Spinal cord (tissue), 10 donors: Measurements from ENCODE around the gene HCLS1. TPM values are rescaled to one million over a fixed set of nuclear protein-coding genes. Genes with fewer than 3 reads are reported as not detected.

ENCODE experiments used
- DNase-seq, 6 donors: peaks; one replicate each; pipeline versions ENCODE4 v3.0.0 to v3.0.0-alpha.2; 2013 to 2015; ENCODE audit warnings: low spot score in 6 of 6, low read depth in 4 of 6
- H3K27ac ChIP-seq: one replicate; pipeline ENCODE4 v1.5.1; 2013; ENCODE audit warnings: low read depth, low read length, control low read depth
- H3K27me3 ChIP-seq: one replicate; pipeline ENCODE4 v1.6.1; 2013; ENCODE audit warnings: low read length; ENCODE audit not compliant: control insufficient read depth, insufficient read depth
- H3K36me3 ChIP-seq: one replicate; pipeline ENCODE4 v1.6.1; 2013; ENCODE audit warnings: low read length; ENCODE audit not compliant: control insufficient read depth, insufficient read depth
- H3K4me1 ChIP-seq: one replicate; pipeline ENCODE4 v1.6.1; 2013; ENCODE audit warnings: low read length; ENCODE audit not compliant: control insufficient read depth, insufficient read depth
- H3K4me3 ChIP-seq: one replicate; pipeline ENCODE4 v1.5.1; 2013; ENCODE audit warnings: low read depth, low read length, control low read depth
- H3K9me3 ChIP-seq: one replicate; pipeline ENCODE4 v1.6.1; 2013; ENCODE audit warnings: low read length; ENCODE audit not compliant: control insufficient read depth, insufficient read depth
- WGBS: methylation state at CpG from one replicate; pipeline ENCODE4 v1.1.5; 2013; ENCODE audit warnings: missing lambda C conversion rate; ENCODE audit not compliant: insufficient coverage; 5-methylcytosine and 5-hydroxymethylcytosine counted together
- polyA plus RNA-seq, 2 donors: library from polyadenylated mRNA; unstranded; fragments of 120-200 nt; gene quantifications; one replicate each; pipeline ENCODE4 v1.2.1, GENCODE V29; 2013; ENCODE audit not compliant: insufficient read length in 2 of 2
- total RNA-seq, 2 donors: library from RNA; depleted of rRNA in 1 of 2; stranded (reverse); fragments of 120-200 nt in 1 of 2; fragments of >200 nt in 1 of 2; gene quantifications; one replicate each; pipeline versions ENCODE4 v1.2.3 to v1.2.4, GENCODE V29; 2013 to 2014
- donor health status: healthy.

HCLS1 gene
- total and polyA plus RNA-seq, 4 donors = 7.7 to 12.0 (median 9.1) TPM

DNA sequence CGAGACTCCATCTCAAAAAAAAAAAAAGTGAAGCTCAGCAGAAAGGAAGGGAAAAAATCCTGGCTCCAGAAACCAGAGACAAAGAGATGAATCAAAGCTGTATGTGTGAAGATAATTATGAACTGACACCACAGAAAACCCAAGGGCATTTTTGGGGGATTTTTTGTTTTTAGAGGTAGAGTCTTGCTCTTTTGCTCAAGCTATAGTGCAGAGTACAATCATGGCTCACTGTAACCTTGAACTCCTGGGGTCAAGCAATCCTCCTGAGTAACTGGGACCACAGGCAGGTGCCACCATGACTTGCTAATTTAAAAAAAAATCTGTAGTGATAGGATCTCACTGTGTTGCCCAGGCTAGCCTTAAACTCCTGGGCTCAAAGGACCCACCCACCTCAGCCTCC lies 22.8 kb downstream of the HCLS1 start:
- H3K36me3 ChIP-seq = no peaks in the 10 kb centered on the region
- H3K9me3 ChIP-seq = peaks cover 2% of the 10 kb centered on the region
- DNase-seq = no peak
- no peaks in the 10 kb centered on the region for H3K4me1 ChIP-seq
- no peak overlapping the region for H3K4me3 ChIP-seq
- WGBS = 86% methylated on average over 1 of the region's 1 CpG
- no peaks in the 10 kb centered on the region for H3K27me3 ChIP-seq
- no peak overlapping the region for H3K27ac ChIP-seq

DNA sequence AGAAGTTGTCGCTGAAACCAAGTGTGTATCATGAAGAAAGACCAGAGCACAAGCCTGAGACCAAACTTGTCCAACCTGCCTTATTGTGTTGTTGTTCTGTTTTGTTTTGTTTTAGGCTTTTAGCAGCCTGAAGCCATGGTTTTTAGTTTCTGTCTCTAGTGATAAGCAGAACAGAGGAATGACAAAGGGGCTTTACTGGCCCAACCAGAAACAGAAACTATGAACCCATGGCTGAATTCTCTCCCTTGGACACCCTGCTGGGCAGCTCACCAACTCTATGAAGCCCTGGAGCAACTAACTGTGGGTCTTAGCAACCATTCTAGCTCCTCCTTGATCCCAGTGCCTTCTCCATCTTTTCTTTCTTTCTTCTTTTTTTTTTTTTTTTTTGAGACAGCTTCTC lies 30.3 kb downstream of the HCLS1 start:
- H3K36me3 ChIP-seq = no peaks in the 10 kb centered on the region
- no peak overlapping the region for H3K4me3 ChIP-seq
- no peaks in the 10 kb centered on the region for H3K27me3 ChIP-seq
- WGBS = 88% methylated on average over 1 of the region's 1 CpG
- DNase-seq = no peak
- H3K27ac ChIP-seq = no peak overlapping the region
- H3K9me3 ChIP-seq = peaks cover 2% of the 10 kb centered on the region
- no peaks in the 10 kb centered on the region for H3K4me1 ChIP-seq

DNA sequence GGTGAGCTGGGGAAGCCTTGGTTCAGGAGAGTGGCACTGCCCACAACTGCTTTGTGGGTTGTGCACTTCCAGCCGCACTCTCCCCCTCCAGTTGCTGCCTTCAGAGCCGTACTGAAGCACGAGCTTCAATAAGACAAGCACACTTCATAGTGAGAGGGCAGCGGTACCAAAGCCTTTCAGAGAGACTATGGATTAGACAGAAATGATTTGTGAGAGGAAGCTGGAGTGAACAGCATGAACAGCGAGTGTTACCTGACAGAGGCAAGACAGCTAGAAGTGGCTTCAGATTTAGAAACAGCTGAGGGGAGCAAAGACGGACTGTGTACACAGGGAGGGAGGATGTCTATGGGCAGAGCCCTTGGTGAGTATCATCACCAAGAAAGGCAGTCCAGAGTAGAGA lies 31.1 kb downstream of the HCLS1 start:
- no peaks in the 10 kb centered on the region for H3K27me3 ChIP-seq
- H3K4me1 ChIP-seq = no peaks in the 10 kb centered on the region
- no peak for DNase-seq
- no peaks in the 10 kb centered on the region for H3K36me3 ChIP-seq
- 77% methylated on average over 2 of the region's 6 CpGs for WGBS
- H3K27ac ChIP-seq = no peak overlapping the region
- peaks cover 2% of the 10 kb centered on the region for H3K9me3 ChIP-seq
- H3K4me3 ChIP-seq = no peak overlapping the region

DNA sequence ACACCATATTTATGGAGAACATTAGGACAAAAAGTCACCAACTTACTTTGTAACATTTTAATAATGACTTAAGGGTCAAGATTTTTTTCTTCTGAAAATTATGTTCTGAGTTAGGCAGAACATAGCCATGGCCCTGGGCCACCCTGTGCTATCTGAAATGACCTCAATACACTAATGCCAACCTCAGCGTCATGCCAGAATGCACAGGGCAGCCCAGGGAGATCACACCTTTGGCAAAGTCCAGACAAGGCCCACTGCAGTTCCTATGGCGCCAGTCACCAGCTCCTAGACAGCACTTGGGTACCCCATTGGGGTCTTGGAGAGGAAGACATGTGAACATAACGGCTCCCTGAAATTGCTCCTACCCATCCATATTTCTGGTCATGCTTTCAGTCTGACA lies 33.1 kb downstream of the HCLS1 start:
- whole genome bisulfite sequencing = 46% methylated on average over 2 of the region's 3 CpGs
- no peak for DNase-seq
- no peaks in the 10 kb centered on the region for H3K27me3 ChIP-seq
- no peaks in the 10 kb centered on the region for H3K9me3 ChIP-seq
- no peaks in the 10 kb centered on the region for H3K4me1 ChIP-seq
- H3K4me3 ChIP-seq = no peak overlapping the region
- no peak overlapping the region for H3K27ac ChIP-seq
- no peaks in the 10 kb centered on the region for H3K36me3 ChIP-seq

DNA sequence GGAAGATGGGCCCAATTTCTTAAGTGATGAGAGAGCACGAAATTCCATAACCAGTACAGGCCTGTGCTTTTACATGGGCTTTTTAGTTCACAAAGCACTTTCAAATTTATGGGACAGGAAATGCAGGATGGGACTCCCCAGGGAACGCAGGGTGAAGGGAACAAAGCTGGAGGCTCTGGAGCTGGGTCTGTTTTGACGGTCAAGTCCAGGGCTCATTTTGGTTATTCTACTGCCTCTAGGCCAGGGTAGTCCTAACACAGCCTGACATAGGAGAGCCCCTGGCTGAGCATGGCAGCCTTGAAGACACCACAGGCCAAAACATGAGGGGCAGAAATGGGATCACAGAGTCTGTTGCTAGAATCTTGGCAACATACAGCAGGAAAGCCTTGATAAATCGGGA lies 33.5 kb downstream of the HCLS1 start:
- WGBS = 88% methylated on average over 3 of the region's 4 CpGs

DNA sequence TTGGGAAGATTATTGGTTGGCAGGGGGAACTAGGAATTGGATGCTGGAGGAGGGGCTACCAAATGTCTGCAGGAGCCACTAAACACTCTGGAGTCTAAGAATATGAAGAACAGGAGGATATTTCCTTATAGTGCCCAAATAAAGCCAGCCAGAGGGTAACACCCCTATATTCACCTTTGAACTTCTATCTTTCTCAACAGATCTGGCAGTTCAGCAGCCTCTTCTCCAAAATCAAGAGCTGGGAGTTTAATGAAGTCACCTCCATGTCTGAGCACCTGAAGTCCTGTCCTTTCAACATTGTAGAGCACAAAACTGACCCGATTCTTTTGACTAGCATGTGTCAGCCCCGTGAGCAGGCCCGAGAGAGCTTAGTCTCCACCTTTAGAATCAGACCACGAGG lies 34.2 kb downstream of the HCLS1 start:
- Histone ChIP-seq H3K4me3 (no peak overlapping the region), H3K27ac (no peak overlapping the region), H3K27me3 (no peaks in the 10 kb centered on the region), H3K9me3 (no peaks in the 10 kb centered on the region), H3K4me1 (no peaks in the 10 kb centered on the region), H3K36me3 (no peaks in the 10 kb centered on the region)
- WGBS = 98% methylated on average over 4 of the region's 4 CpGs
- DNase-seq = no peak

More for the DNA sequence above, 33.5 kb downstream of the HCLS1 start:
- Histone ChIP-seq H3K27ac (no peak overlapping the region), H3K4me3 (no peak overlapping the region), H3K4me1 (no peaks in the 10 kb centered on the region), H3K9me3 (no peaks in the 10 kb centered on the region), H3K36me3 (no peaks in the 10 kb centered on the region), H3K27me3 (no peaks in the 10 kb centered on the region)
- no peak for DNase-seq

DNA sequence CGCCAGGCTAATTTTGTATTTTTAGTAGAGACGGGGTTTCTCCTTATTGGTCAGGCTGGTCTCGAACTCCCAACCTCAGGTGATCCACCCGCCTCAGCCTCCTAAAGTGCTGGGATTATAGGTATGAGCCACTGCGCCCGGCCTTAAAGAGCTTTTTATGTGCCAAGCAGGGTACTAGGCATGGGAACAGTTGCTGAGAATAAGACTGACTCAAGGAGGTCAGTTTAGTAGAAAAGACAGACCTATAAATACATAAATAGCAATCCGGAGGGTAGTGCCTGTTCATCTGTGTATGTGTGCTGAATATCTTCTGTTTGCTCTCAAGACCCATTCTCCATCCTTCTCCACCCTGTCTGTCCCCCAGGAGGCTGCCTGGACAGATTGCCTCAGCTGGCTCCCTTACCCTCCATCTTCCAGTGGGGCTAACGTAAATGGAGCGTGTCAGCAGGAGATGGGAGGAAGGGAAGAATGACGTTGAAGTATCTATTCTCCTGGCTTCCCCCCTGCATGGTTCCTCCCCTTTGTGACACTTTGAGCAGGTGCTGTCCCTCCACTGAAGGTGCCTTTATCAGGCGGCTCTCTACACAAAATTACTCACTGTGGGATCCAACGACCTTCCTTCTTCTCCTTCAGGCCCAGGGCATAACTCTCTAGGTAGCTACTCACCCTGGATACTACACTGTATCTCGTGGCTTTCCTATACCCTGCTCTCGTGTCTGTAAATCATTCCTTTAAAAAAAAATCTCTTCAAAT lies 36.4 kb downstream of the HCLS1 start:
- Histone ChIP-seq H3K36me3 (no peaks in the 10 kb centered on the region), H3K4me1 (no peaks in the 10 kb centered on the region), H3K27ac (no peak overlapping the region), H3K4me3 (no peak overlapping the region), H3K27me3 (no peaks in the 10 kb centered on the region), H3K9me3 (no peaks in the 10 kb centered on the region)
- no peak for DNase-seq
- 53% methylated on average over 6 of the region's 14 CpGs for WGBS

DNA sequence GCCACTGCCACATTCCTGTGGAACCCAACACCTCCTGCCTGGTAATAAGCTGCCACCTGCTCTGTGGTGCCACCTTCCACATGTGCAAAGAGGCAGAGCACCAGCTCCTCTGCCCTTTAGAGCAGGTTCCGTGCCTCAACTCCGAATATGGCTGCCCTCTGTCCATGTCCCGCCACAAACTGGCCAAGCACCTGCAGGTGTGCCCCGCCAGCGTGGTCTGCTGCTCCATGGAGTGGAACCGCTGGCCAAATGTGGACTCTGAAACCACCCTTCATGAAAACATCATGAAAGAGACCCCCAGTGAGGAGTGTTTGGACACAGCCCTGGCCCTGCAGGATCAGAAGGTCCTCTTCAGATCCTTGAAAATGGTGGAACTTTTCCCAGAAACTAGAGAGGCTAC lies 39.2 kb downstream of the HCLS1 start:
- H3K27ac ChIP-seq = no peak overlapping the region
- no peaks in the 10 kb centered on the region for H3K36me3 ChIP-seq
- no peaks in the 10 kb centered on the region for H3K4me1 ChIP-seq
- no peaks in the 10 kb centered on the region for H3K27me3 ChIP-seq
- WGBS = 100% methylated on average over 5 of the region's 6 CpGs
- H3K9me3 ChIP-seq = no peaks in the 10 kb centered on the region
- H3K4me3 ChIP-seq = no peak overlapping the region
- no peak for DNase-seq

DNA sequence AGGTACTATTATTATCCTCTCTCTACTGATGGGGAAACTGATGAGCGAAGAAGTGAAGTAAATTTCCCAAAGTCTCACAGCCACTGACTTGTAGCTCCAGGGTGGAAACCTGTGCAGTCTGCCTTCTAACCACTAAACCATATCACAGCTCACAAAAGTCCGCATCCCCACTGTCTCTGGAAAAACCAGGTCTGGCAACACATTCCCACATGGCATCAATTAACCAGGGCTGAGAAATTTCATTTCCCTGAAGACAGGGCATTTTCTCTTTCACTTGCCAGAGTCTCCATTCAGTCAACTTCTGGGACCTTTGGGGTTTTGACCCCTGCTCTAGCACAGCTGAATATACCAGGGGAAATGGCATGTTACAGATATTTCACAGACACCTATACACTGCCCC lies 41.0 kb downstream of the HCLS1 start:
- Histone ChIP-seq H3K4me3 (no peak overlapping the region), H3K9me3 (no peaks in the 10 kb centered on the region), H3K4me1 (no peaks in the 10 kb centered on the region), H3K36me3 (no peaks in the 10 kb centered on the region), H3K27me3 (no peaks in the 10 kb centered on the region), H3K27ac (no peak overlapping the region)
- 95% methylated on average over 2 of the region's 2 CpGs for WGBS
- no peak for DNase-seq

DNA sequence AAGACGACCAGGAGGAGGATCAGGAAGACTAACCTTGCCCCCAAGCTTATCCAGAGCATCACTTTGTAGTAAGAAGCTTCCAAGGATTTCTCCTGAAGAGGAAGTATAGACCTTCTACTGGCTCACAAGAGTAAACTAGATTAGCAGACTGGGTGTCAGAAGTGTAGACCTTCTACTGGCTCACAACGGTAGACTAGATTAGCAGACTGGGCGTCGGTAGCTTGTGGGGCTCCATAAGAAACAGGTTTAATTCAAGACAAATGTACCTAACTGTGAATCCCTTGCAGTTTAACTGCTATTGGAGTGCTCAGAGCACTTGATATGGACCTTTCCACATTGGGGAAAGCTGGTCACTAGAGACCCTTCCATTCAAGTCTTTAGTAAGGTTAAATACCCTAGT lies 54.6 kb downstream of the HCLS1 start:
- no peaks in the 10 kb centered on the region for H3K4me1 ChIP-seq
- DNase-seq = no peak
- H3K9me3 ChIP-seq = no peaks in the 10 kb centered on the region
- no peak overlapping the region for H3K4me3 ChIP-seq
- H3K27ac ChIP-seq = no peak overlapping the region
- no peaks in the 10 kb centered on the region for H3K36me3 ChIP-seq
- H3K27me3 ChIP-seq = no peaks in the 10 kb centered on the region
- WGBS = 89% methylated on average over 3 of the region's 4 CpGs
